NCI-H2029 (cell line): Measurements from ENCODE around the gene ABHD2.
"Not testable (repeated sequence)": the region's sequence is repeated elsewhere in the genome, so short reads cannot be mapped to it uniquely, and the experiment has no call there.

Experiments used
- DNase-seq: peaks from one replicate; lab custom pipeline; 2025; lab: John Stamatoyannopoulos, UW

Gene ABHD2

DNA sequence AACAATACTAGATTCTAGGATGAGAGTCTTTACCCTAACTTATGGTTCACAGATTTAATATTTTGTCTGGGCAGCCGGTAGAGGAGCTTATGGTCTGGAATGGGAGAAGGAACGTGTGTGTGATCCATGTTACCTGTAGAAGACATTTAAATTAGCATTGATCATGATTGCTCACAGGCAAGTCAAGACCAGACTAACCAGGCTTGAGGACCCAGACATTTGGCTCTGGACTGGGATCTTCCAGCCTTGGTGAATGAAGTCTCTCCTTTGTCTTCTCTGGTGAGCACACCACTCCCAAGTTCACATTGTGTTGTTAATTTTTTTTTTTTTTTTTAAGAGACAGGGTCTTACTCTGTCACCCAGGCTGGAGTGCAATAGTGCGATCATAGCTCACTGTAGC lies 11.7 kb downstream of the ABHD2 start:
- DNase-seq, result no peak

- no peak for DNase-seq
Measured at GRCh38 chr15:89101302-89102193, 13.3 kb downstream of the ABHD2 start.

DNA sequence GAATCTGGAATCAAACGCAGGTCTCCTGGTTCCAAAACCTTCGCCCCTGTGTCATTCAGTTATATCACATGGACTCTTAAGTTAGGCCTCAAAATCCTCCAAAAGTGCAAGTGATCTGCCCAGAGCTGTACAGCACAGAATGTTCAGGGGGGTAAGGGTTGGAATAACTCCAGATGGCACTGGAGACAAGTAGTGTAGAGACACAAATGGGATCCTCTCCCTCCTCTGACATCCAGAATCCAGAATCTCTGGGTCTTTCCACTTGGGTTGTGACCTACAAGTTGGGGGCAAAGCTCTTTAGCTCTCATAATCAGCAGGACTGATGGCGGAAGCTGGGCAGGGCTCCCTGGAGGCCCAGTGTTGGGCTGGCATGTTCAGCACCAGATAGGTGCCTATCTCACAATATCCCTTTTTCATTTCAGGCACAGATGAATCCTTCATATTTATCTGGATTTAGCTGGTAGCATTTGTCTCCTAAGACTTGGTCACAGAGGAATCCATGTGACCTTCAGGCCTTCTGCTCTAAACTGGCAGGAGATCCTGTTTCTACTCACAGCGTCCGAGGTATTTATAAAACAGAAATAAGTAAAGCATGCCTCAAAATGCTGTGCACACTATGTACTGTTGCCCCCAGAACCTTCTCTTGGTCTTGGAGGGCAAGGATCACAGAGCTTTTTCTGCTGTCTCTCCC lies 15.4 kb downstream of the ABHD2 start:
- DNase-seq, result no peak

- no peak for DNase-seq
Measured at GRCh38 chr15:89104172-89104564, 15.9 kb downstream of the ABHD2 start.

GRCh38 chr15:89105147-89105546 lies 16.9 kb downstream of the ABHD2 start:
- no peak for DNase-seq

- no peak for DNase-seq
Measured at GRCh38 chr15:89106200-89106599, 17.9 kb downstream of the ABHD2 start.

GRCh38 chr15:89107984-89108383 lies 19.7 kb downstream of the ABHD2 start:
- no peak for DNase-seq

GRCh38 chr15:89108835-89109234 lies 20.6 kb downstream of the ABHD2 start:
- DNase-seq, result no peak

DNA sequence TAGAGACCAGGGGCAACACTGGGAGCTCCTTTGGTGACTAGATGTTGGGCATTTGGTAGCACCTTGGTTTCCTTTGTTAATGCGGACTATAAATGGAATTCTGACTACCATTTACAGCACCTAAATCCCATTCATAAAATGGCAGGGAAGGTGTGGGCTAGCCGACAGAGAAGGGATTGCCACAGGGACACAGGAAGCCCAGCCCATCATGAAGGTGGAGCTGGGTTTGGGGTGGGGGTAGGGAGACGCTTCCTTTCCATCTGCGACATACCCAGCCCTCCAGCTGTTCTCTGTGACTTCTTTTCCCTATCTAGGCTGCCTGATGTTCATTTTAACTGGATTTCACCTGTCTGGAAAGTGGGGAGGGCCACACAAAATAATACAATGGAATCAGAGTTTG lies 21.0 kb downstream of the ABHD2 start:
- no peak for DNase-seq

DNA sequence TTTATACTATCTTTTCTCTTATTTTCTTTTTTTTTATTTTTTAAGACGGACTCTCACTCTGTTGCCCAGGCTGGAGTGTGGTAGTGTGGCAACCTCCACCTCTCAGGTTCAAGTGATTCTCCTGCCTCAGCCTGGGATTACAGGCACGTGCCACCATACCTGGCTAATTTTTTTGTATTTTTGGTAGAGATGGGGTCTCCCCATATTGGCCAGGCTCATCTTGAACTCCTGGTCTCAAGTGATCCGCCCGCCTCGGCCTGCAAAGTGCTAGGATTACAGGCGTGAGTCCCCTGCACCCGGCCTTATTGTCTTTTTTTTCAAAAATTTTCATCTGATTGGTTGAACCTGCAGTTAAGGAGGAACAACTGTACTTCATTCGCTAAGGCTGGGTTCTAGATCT lies 21.8 kb downstream of the ABHD2 start:
- no peak for DNase-seq

DNA sequence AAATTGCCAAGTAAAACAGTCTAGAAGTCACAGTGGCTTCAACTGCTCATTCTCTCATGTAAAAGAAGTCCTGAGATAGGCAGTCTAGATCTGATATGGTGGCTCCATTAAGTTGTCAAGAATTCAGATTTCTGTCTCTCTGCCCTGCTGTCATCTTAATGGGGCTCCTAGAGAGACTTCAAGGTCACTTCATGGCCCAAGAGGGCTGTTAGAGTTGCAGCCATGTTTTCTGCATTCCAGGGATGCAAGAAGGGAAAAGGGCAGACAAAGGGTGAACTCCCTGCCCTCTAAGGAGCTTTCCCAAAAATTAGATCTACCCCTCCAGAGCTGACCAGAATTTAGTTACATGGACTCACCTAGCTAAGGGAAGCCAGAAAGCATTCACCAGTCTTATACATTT lies 23.1 kb downstream of the ABHD2 start:
- no peak for DNase-seq

GRCh38 chr15:89111961-89112340 lies 23.7 kb downstream of the ABHD2 start:
- DNase-seq, result no peak

GRCh38 chr15:89112341-89112971 lies 24.2 kb downstream of the ABHD2 start:
- DNase-seq, result no peak

GRCh38 chr15:89113296-89114024 lies 25.2 kb downstream of the ABHD2 start:
- DNase-seq, result no peak

DNA sequence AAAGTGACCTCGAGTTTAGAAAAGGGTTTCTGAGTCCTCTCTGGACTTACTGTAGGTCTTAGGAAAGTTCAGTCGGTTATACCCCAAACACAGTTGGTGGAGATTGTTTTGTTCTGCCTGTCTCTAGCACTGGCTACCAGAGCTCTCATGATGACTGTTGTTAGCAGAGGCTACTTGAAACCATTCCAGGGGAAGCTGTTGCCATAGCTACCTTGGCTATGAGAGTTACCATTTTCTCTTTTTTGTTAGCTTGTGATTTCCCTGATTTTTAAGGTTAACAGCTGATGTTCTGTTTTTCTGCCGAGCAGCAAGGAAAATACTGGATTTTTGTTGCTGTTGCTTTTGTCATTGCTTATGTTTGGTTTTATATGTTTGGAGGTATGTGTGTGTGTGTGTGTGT lies 26.7 kb downstream of the ABHD2 start:
- peak; percentile 55 for DNase-seq

DNA sequence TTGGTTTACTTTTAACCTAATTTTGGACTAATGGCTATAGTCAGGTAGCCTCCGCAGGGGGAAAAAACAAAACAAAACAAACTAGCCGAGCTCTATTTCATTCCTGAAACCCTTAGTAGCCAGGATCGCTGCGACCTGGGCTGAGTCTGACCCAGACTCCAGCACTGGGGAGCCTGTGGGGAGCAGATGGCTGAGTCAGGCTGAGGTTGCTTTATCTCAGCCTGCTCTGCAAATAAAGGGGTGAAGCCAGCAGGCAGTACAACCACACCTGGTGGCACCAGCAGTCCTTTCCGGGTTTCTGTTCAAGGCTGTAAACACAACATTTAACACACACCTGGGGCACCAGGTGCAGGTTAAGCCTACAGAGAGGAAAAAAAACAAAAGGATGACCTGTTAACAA lies 27.3 kb downstream of the ABHD2 start:
- peak; percentile 79 for DNase-seq

DNA sequence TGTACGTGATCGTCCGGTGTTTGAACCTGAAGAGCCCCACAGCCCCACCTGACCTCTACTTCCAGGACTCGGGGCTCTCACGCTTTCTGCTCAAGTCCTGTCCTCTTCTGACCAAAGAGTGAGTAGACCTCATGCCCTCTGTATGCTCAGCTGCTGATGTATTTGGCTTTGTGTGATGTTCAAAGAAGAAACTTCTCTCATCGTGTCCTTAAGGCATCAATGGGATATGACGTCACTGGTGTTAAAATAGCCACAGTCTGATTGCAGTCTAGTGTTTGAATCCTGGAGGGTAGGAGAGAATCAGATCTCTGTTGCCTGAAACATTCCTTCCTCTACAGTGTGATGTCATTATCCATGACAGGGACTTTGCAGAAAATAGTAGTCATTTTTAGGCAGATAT lies 28.1 kb downstream of the ABHD2 start:
- DNase-seq, result peak; percentile 81

GRCh38 chr15:89117790-89118189 lies 29.5 kb downstream of the ABHD2 start:
- no peak for DNase-seq

DNA sequence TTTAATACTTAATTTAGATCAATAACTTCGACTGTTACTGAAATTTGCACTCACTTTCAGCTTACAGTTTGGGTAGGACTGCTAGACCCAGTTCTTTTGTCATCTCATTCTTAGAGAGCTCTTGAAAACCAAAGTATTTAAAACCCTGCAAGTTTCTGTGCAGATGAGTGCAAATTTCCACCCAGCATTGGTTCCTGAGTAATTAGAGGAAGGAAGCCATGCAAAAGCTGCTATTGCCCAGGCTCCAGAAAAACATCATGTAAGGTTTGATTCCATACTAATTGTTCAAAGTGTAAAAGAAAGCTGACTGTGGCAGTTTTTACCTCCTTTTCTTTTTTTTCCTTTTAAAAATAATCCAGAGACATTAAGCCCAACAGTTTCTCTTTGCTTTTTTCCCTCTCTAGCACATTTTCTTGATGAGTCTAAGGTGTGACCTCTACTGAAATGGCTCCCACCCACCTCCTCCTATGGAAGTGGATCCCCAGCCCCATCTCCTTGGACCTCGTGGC lies 30.3 kb downstream of the ABHD2 start:
- DNase-seq, result no peak

DNA sequence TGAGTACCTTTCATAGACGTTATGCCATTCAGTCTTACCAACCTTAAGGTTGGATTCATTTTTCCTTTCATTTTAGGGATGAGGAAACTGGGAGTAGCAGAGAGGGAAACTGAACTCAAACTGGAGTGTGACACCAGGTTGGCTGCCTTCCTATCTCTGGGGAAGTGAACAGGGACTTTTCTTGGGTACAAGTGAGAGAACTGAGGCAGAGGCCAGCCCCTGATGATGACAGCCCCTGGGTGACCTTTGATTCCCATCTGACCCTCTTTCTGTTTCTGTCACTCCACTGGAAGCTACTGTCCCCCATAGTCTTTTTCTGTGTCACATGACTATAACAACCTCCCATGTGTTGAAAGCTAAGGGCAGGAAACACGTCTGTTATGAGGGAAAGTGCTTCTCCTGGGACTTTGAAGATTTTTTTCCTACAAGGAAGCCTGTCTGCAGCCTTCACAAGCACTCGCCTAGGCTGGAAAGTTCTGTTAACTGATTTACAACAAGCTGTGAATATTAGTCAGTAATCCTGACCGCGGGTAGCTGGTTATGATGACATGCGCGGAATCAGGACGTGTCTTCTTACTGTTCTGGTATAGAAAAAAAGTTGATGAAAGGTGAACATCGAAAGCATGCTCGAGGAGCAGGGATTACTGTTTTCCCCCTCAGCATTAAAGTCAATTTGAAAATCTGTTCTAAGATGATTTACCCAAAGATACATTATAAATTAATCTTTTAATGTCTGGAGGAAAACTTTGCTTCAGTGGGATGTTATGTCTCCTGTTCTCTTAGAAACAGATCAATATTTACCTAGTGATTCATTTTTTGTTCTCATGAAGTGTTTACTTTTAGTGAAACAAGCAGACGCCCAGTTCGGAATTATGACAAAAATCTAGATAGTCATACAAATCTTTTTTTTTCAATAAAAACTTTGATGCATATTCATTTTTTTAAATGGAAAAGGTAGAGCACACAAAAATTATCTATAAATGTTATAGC lies 31.5 kb downstream of the ABHD2 start:
- DNase-seq, result peak; percentile 39

GRCh38 chr15:89120479-89121000 lies 32.3 kb downstream of the ABHD2 start:
- not testable (repeated sequence) for DNase-seq
